VCaP (cell line): ENCODE results near the gene ELOVL2.

Experiments used
- H3K27ac ChIP-seq: fragments of 450-650 bp; 2 replicates; pipeline ENCODE4 v1.5.1; 2017
- CTCF ChIP-seq: fragments of 450-650 bp; conservative IDR thresholded peaks from 2 replicates; pipeline ENCODE4 v1.5.1; 2017; ENCODE audit warnings: mild to moderate bottlenecking, moderate library complexity

ELOVL2 gene

GRCh38 chr6:11030904-11031303 lies 13.2 kb downstream of the ELOVL2 start:
- no peak overlapping the region for H3K27ac ChIP-seq
- TF ChIP-seq CTCF = no peak

DNA sequence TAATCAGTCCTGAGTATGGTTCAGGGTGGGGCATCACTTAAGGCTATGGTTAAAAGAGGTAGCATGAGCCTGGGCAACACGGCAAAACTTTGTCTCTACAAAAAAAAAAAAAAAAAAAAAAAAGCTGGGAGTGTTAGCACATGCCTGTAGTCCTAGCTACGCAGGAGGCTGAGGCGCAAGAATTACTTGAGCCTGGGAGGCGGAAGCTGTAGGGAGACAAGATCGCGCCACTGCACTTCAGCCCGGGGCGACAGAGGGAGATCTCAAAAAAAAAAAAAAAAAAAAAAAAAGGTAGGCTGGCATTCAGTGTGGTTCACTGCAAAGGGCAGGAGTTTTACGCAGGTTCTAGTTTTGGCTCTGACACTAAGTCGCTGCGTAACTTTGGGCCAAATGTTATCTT lies 15.1 kb downstream of the ELOVL2 start:
- H3K27ac ChIP-seq = no peak overlapping the region
- TF ChIP-seq CTCF = no peak

- no peak overlapping the region for H3K27ac ChIP-seq
- TF ChIP-seq CTCF = no peak
Measured at GRCh38 chr6:11027565-11028110, 16.5 kb downstream of the ELOVL2 start.

- TF ChIP-seq CTCF = no peak
- no peak overlapping the region for H3K27ac ChIP-seq
Measured at GRCh38 chr6:11025921-11026635, 18.0 kb downstream of the ELOVL2 start.

- peak overlapping the region; percentile 0; the same call in 1 of the 2 replicates for H3K27ac ChIP-seq
- TF ChIP-seq CTCF = no peak
Measured at GRCh38 chr6:11025130-11025529, 19.0 kb downstream of the ELOVL2 start.

- H3K27ac ChIP-seq = peak overlapping the region; percentile 10
- TF ChIP-seq CTCF = no peak
Measured at GRCh38 chr6:11023032-11023431, 21.1 kb downstream of the ELOVL2 start.

GRCh38 chr6:11021714-11022113 lies 22.4 kb downstream of the ELOVL2 start:
- peak overlapping the region; percentile 10 for H3K27ac ChIP-seq
- TF ChIP-seq CTCF = no peak
